Duodenal mucosa (tissue), 2 donors: Measurements from ENCODE around the gene KDM2A.
"Not testable (repeated sequence)": the region's sequence is repeated elsewhere in the genome, so short reads cannot be mapped to it uniquely, and the experiment has no call there.

Experiments
- H3K27ac ChIP-seq: one replicate; pipeline ENCODE4 v1.7.0; 2013; ENCODE audit warnings: low read depth, low read length
- H3K27me3 ChIP-seq, 2 donors: one replicate each; pipeline ENCODE4 v1.7.0; 2013; ENCODE audit warnings: low read length in 2 of 2, control low read depth in 1 of 2; ENCODE audit not compliant: insufficient read depth in 2 of 2, control insufficient read depth in 1 of 2
- H3K36me3 ChIP-seq, 2 donors: one replicate each; pipeline ENCODE4 v1.7.0; 2013; ENCODE audit warnings: low read length in 2 of 2, control low read depth in 1 of 2; ENCODE audit not compliant: insufficient read depth in 2 of 2, control insufficient read depth in 1 of 2
- H3K4me1 ChIP-seq, 2 donors: one replicate each; pipeline ENCODE4 v1.7.0; 2013; ENCODE audit warnings: low read length in 2 of 2, control low read depth in 1 of 2; ENCODE audit not compliant: insufficient read depth in 2 of 2, control insufficient read depth in 1 of 2
- H3K4me3 ChIP-seq, 2 donors: one replicate each; pipeline ENCODE4 v1.7.0; 2013; ENCODE audit warnings: low read length in 2 of 2, low read depth in 1 of 2
- H3K9ac ChIP-seq, 2 donors: one replicate each; pipeline ENCODE4 v1.7.0; 2013; ENCODE audit warnings: low read length in 2 of 2, low read depth in 1 of 2
- H3K9me3 ChIP-seq, 2 donors: one replicate each; pipeline ENCODE4 v1.7.0; 2013; ENCODE audit warnings: low read length in 2 of 2, control low read depth in 1 of 2; ENCODE audit not compliant: control insufficient read depth in 1 of 2

Gene KDM2A

DNA sequence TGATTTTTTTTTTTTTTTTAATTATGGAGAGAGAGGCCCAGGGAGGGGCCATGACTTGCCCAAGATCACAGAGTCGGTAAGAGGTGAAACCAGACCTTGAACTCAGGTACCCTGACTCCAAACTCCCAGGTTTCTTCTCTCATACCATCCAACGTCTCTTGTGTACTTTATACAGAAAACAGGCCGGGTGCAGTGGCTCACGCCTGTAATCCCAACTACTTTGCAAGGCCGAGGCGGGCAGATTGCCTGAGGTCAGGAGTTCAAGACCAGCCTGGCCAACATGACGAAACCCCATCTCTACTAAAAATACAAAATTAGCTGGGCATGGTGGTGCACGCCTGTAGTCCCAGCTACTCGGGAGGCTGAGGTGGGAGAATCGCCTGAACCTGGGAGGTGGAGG is 11.8 kb downstream of the KDM2A start:
- H3K36me3 ChIP-seq: peaks cover 9 to 52% of the 10 kb centered on the region in 2 donors
- H3K9ac ChIP-seq, H3K4me3 ChIP-seq, H3K27ac ChIP-seq, H3K4me1 ChIP-seq, H3K27me3 ChIP-seq, H3K9me3 ChIP-seq: not testable (repeated sequence)

DNA sequence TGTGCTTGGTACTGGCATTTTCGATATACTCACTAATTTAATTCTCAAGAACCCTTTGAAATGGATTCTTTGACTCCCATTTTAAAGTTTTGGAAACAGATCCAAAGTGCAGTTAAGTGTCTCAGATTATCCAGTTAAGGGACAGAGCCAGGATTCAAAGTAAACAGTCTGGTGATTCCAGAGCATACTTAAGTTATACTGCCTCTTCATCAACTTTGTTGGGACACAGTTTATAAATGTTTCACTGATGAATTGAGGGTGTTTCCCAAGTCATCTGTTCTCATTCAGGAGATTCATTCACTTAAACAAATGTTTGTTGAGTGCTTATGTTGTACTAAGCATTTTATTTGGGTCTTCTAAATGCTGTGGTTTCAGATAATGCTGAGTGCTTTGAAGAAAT is 17.1 kb downstream of the KDM2A start:
- no peak overlapping the region for H3K27ac ChIP-seq
- peaks cover 16 to 83% of the 10 kb centered on the region in 2 donors for H3K36me3 ChIP-seq
- no peak overlapping the region for H3K9ac ChIP-seq
- no peaks in the 10 kb centered on the region for H3K9me3 ChIP-seq
- peaks cover 7 to 8% of the 10 kb centered on the region in 2 donors for H3K4me1 ChIP-seq
- H3K4me3 ChIP-seq: no peak overlapping the region
- H3K27me3 ChIP-seq: no peaks in the 10 kb centered on the region

- H3K4me3 ChIP-seq: no peak overlapping the region
- H3K9ac ChIP-seq: no peak overlapping the region
- H3K27me3 ChIP-seq: no peaks in the 10 kb centered on the region
- H3K4me1 ChIP-seq: peaks cover 0 to 8% of the 10 kb centered on the region in 2 donors
- H3K27ac ChIP-seq: no peak overlapping the region
- H3K36me3 ChIP-seq: peaks cover 15 to 72% of the 10 kb centered on the region in 2 donors
- no peaks in the 10 kb centered on the region for H3K9me3 ChIP-seq
These were observed 19.9 kb downstream of the KDM2A start for GRCh38 chr11:67138922-67139321.

DNA sequence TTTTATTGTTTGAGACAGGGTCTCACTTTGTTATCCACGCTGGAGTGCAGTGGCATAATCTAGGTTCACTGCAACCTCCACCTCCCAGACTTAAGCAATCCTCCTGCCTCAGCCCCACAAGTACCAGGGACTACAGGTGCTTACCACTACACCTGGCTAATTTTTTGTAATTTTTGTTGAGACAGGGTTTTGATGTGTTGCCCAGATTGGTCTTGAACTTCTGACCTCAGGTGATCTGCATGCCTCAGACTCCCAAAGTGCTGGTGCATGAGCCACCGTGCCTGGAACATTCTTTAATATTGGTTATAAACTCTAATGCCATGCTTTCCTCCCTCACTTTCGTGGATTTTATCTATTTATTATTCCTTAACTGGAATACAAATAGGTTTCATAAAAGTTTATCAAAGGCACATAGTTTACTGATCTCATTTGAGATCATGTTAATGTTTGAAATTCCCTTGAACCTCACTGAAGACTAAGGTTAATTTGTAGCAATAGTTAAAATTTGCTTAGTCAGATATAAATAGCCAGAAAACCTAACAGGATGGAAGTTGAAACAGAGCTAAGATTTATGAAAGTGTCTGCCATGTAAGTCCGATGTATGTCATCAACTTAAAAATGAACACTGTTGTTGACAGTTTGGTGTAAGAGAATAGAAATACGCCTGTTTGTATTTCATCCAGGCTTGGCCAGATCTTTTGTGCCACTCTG is 27.6 kb downstream of the KDM2A start:
- H3K4me1 ChIP-seq: no peaks in the 10 kb centered on the region
- no peak overlapping the region for H3K27ac ChIP-seq
- H3K9ac ChIP-seq: no peak overlapping the region
- no peaks in the 10 kb centered on the region for H3K9me3 ChIP-seq
- H3K27me3 ChIP-seq: no peaks in the 10 kb centered on the region
- H3K4me3 ChIP-seq: no peak overlapping the region
- H3K36me3 ChIP-seq: peaks cover 7 to 46% of the 10 kb centered on the region in 2 donors

DNA sequence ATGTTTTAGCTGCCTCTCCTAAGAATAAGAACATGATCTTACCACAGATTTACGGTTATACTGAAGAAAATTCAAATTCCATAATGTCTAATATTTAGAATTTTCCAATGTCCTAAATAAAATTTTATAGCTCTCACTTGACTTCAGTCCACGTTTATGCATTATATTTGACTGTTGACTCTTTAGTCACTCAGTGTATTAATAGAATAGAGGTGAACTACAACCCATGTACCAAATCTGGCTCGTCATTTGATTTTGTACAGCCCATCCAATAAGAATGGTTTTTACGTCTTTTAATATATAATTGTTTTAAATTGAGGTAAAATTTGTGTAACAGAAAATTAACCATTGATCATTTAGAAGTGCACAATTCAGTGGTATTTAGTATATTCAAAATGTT is 34.9 kb downstream of the KDM2A start:
- no peaks in the 10 kb centered on the region for H3K27me3 ChIP-seq

DNA sequence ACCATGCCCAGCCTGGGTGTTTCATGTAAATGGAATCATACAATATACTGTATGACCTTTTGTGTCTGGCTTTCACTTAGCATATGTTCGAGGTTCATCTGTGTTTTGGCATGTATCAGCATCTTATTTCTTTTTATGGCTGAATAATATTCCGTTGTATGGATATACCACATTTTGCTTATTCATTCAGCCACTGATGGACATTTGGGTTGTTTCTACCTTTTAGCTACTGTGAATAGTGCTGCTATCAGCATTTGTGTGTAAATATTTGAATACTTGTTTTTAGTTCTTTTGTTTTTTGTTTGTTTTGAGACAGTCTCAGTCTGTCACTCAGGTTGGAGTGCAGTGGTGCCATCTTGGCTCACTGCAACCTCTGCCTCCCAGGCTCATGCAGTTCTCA is 35.7 kb downstream of the KDM2A start:
- no peak overlapping the region for H3K27ac ChIP-seq
- no peak overlapping the region for H3K9ac ChIP-seq
- H3K27me3 ChIP-seq: no peaks in the 10 kb centered on the region
- no peaks in the 10 kb centered on the region for H3K9me3 ChIP-seq
- peaks cover 7 to 19% of the 10 kb centered on the region in 2 donors for H3K36me3 ChIP-seq
- H3K4me3 ChIP-seq: no peak overlapping the region
- no peaks in the 10 kb centered on the region for H3K4me1 ChIP-seq

More for the DNA sequence above, 34.9 kb downstream of the KDM2A start:
- no peaks in the 10 kb centered on the region for H3K9me3 ChIP-seq
- no peak overlapping the region for H3K4me3 ChIP-seq
- no peaks in the 10 kb centered on the region for H3K4me1 ChIP-seq
- H3K9ac ChIP-seq: no peak overlapping the region
- H3K36me3 ChIP-seq: peaks cover 7 to 25% of the 10 kb centered on the region in 2 donors
- no peak overlapping the region for H3K27ac ChIP-seq

DNA sequence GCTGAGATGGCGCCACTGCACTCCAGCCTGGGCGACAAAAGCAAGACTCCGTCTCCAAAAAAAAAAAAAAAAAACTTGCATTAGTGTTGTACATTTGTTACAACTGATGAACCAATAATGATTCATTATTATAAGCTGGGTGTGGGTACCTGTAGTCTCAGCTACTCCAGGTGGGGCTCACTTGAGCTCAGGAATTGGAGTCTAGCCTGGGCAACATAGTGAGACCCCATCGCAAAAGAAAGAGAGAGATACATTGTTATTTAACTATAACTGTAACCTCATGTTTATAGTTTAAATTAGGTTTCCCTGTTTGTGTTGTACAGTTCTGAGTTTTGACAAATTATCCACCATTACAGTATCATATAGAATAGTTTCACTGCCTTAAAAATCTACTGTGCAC is 38.6 kb downstream of the KDM2A start:
- no peaks in the 10 kb centered on the region for H3K9me3 ChIP-seq
- H3K4me1 ChIP-seq: peaks cover 0 to 4% of the 10 kb centered on the region in 2 donors
- no peak overlapping the region for H3K4me3 ChIP-seq
- H3K27me3 ChIP-seq: no peaks in the 10 kb centered on the region
- H3K36me3 ChIP-seq: peaks cover 0 to 6% of the 10 kb centered on the region in 2 donors
- no peak overlapping the region for H3K9ac ChIP-seq
- no peak overlapping the region for H3K27ac ChIP-seq

- Histone ChIP-seq H3K9ac (no peak overlapping the region), H3K4me3 (no peak overlapping the region), H3K4me1 (peaks cover 0 to 4% of the 10 kb centered on the region in 2 donors), H3K27me3 (no peaks in the 10 kb centered on the region), H3K36me3 (peaks cover 0 to 3% of the 10 kb centered on the region in 2 donors), H3K27ac (no peak overlapping the region), H3K9me3 (no peaks in the 10 kb centered on the region)
These were observed 39.2 kb downstream of the KDM2A start for GRCh38 chr11:67158221-67158620.

DNA sequence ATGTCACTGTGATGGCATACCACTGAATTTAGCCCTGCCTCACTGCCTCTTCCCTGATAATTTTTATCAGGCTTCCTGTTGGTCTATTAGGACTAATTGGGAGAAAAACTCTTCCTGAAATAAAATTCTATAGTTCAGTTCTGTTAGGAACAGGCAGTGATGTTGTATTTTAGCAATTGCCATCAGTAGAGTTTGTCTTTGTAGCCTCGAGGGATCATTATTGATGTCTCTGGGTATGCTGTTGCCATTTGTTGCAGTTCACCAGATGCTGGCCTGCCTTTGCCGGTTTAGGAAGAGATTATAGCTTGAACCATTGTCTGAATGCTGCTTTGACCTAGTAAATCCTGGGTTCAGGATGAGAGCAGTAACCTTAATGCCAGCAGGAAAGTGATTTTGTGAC is 41.0 kb downstream of the KDM2A start:
- H3K9me3 ChIP-seq: no peaks in the 10 kb centered on the region
- H3K9ac ChIP-seq: no peak overlapping the region
- no peak overlapping the region for H3K4me3 ChIP-seq
- H3K4me1 ChIP-seq: peaks cover 0 to 4% of the 10 kb centered on the region in 2 donors
- no peak overlapping the region for H3K27ac ChIP-seq
- H3K27me3 ChIP-seq: no peaks in the 10 kb centered on the region
- no peaks in the 10 kb centered on the region for H3K36me3 ChIP-seq

- Histone ChIP-seq H3K9ac (no peak overlapping the region), H3K27me3 (no peaks in the 10 kb centered on the region), H3K9me3 (no peaks in the 10 kb centered on the region), H3K27ac (no peak overlapping the region), H3K36me3 (no peaks in the 10 kb centered on the region), H3K4me1 (peaks cover 7 to 11% of the 10 kb centered on the region in 2 donors), H3K4me3 (no peak overlapping the region)
These were observed 42.1 kb downstream of the KDM2A start for GRCh38 chr11:67160872-67161783.
